Neutrophil (primary cell): ENCODE measurements around the gene SP1.

Experiments used
- H3K27ac ChIP-seq: fragments of 200-600 bp; sonication (generic); 2 replicates; pipeline ENCODE4 v1.5.1; 2016; ENCODE audit warnings: mild to moderate bottlenecking, moderate library complexity
- H3K27me3 ChIP-seq: fragments of 200-600 bp; sonication (generic); 2 replicates; pipeline ENCODE4 v1.6.0; 2016; ENCODE audit warnings: mild to moderate bottlenecking
- H3K36me3 ChIP-seq: fragments of 200-600 bp; sonication (generic); 2 replicates; pipeline ENCODE4 v1.5.1; 2017
- H3K4me1 ChIP-seq, 2 experiments: fragments of 200-600 bp in 1 of 2; sonication (generic) in 1 of 2; 1 replicate in 1 of 2; 2 replicates in 1 of 2; pipeline versions ENCODE4 v1.5.1 to v1.6.1; 2013 to 2016; ENCODE audit warnings: low read depth in 1 of 2, low read length in 1 of 2, mild to moderate bottlenecking in 1 of 2, moderate library complexity in 1 of 2; ENCODE audit not compliant: control insufficient read depth in 1 of 2, insufficient read depth in 1 of 2
- H3K4me3 ChIP-seq, 2 experiments: fragments of 200-600 bp in 1 of 2; sonication (generic) in 1 of 2; 1 replicate in 1 of 2; 2 replicates in 1 of 2; pipeline ENCODE4 v1.5.1; 2013 to 2016; ENCODE audit warnings: low read depth in 1 of 2, low read length in 1 of 2, mild to moderate bottlenecking in 1 of 2, moderate library complexity in 1 of 2
- H3K9me3 ChIP-seq: fragments of 200-600 bp; sonication (generic); 2 replicates; pipeline ENCODE4 v1.5.1; 2016
- CTCF ChIP-seq: fragments of 200-600 bp; sonication (generic); IDR thresholded peaks from 2 replicates; pipeline ENCODE4 v1.5.1; 2016; ENCODE audit warnings: antibody characterized with exemption

The SP1 gene

DNA sequence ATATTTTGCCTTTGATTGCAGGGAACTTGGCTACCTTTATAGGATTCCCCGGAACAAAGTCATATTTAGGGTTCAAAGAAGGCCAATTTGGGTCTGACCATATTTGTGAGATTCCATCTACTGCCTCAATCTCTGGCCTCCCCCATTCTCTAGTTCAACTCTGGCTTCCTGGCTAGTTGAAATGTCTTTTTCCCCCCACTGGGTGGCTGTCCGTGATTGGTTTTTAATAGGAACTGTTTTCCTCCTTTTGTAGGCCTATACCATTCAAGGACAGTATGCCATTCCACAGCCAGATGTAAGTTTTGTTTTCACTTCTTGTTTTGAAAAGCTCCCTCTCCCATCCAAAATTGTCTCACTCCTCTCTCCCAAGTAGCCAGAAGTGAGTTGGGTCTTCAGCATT, 85.7 kb downstream of the SP1 start:
- H3K4me1 ChIP-seq: no peaks in the 10 kb centered on the region
- H3K27ac ChIP-seq: peak overlapping the region; percentile 10
- H3K9me3 ChIP-seq: no peaks in the 10 kb centered on the region
- no peaks in the 10 kb centered on the region for H3K27me3 ChIP-seq
- peaks cover 100% of the 10 kb centered on the region for H3K36me3 ChIP-seq
- H3K4me3 ChIP-seq: no peak overlapping the region
- no peak for TF ChIP-seq CTCF
